H1 (cell line): ENCODE data around the gene C17orf113. TPM values are rescaled to one million over a fixed set of nuclear protein-coding genes. Genes with fewer than 3 reads are reported as not detected.

Source experiments
- CTCF ChIA-PET: fragments of 300-600 bp; sonication (Branson Sonifier 250); formaldehyde crosslinking; loops from one replicate; lab custom pipeline; 2021; ENCODE audit not compliant: partially characterized antibody; lab: Charles Lee
- POLR2A ChIA-PET: fragments of 300-600 bp; sonication (Branson Sonifier 250); formaldehyde crosslinking; loops from one replicate; lab custom pipeline; 2021; ENCODE audit warnings: inconsistent platforms; ENCODE audit not compliant: partially characterized antibody; lab: Charles Lee
- DNase-seq, 2 experiments: peaks; one replicate each; pipeline versions ENCODE4 v3.0.0 to v3.0.0-alpha.2; 2010 to 2022; ENCODE audit warnings: low spot score in 2 of 2, low read depth in 1 of 2, mixed read lengths in 1 of 2
- FAIRE-seq: peaks from 2 replicates; lab custom pipeline; 2011; peaks lifted over from hg19 to GRCh38; lab: Jason Lieb, UNC
- H2AFZ ChIP-seq: 2 replicates; pipeline ENCODE4 v1.8.1; 2012; ENCODE audit warnings: low read length, inconsistent platforms
- H2AK5ac ChIP-seq: 2 replicates; pipeline ENCODE4 v1.6.1; 2013; ENCODE audit warnings: low read depth, low read length
- H2BK120ac ChIP-seq: replicated peaks from 2 replicates; pipeline ENCODE3; 2013; ENCODE audit warnings: low read depth, low read length, inconsistent platforms
- H2BK12ac ChIP-seq: 2 replicates; pipeline ENCODE4 v1.6.1; 2013; ENCODE audit warnings: low read depth, low read length
- H2BK15ac ChIP-seq: 2 replicates; pipeline ENCODE4 v1.6.1; 2013; ENCODE audit warnings: low read length
- H2BK20ac ChIP-seq: 2 replicates; pipeline ENCODE4 v1.6.1; 2013; ENCODE audit warnings: low read length
- H2BK5ac ChIP-seq: 2 replicates; pipeline ENCODE4 v1.6.1; 2013; ENCODE audit warnings: low read depth, low read length
- H3K14ac ChIP-seq: 2 replicates; pipeline ENCODE4 v1.6.1; 2013; ENCODE audit warnings: inconsistent platforms; ENCODE audit not compliant: insufficient read length
- H3K18ac ChIP-seq: 2 replicates; pipeline ENCODE4 v1.6.1; 2013; ENCODE audit warnings: low read length; ENCODE audit errors: extremely low read depth
- H3K23ac ChIP-seq: 2 replicates; pipeline ENCODE4 v1.6.1; 2013; ENCODE audit warnings: inconsistent platforms; ENCODE audit not compliant: insufficient read length
- H3K23me2 ChIP-seq: 2 replicates; pipeline ENCODE4 v1.6.1; 2013; ENCODE audit warnings: low read depth, low read length
- H3K27ac ChIP-seq: 2 replicates; pipeline ENCODE4 v1.6.1; 2011; ENCODE audit warnings: low read depth, low read length, inconsistent platforms
- H3K27me3 ChIP-seq, 4 experiments: replicated peaks in 1 of 4; 1 replicate in 1 of 4; 2 replicates in 3 of 4; pipeline versions ENCODE4 v1.6.1 to v1.8.1; 2011 to 2013; ENCODE audit warnings: low read length in 3 of 4, mild to moderate bottlenecking in 3 of 4, inconsistent platforms in 2 of 4, mixed read lengths in 2 of 4, moderate library complexity in 1 of 4; ENCODE audit not compliant: control insufficient read depth in 3 of 4, insufficient read depth in 3 of 4; ENCODE audit errors: extremely low read depth in 1 of 4
- H3K36me3 ChIP-seq, 4 experiments: 2 replicates each; pipeline versions ENCODE4 v1.6.1 to v1.8.1; 2011 to 2013; ENCODE audit warnings: mild to moderate bottlenecking in 4 of 4, low read length in 3 of 4, moderate library complexity in 2 of 4, control low read depth in 1 of 4, inconsistent platforms in 1 of 4; ENCODE audit not compliant: insufficient read depth in 4 of 4, control insufficient read depth in 2 of 4
- H3K4ac ChIP-seq: replicated peaks from 2 replicates; pipeline ENCODE3; 2013; ENCODE audit warnings: low read length, low read depth, mixed read lengths, inconsistent platforms; ENCODE audit not compliant: insufficient read length
- H3K4me1 ChIP-seq, 4 experiments: replicated peaks in 1 of 4; 1 replicate in 1 of 4; 2 replicates in 3 of 4; pipeline versions ENCODE4 v1.6.1 to v1.8.1; 2011 to 2013; ENCODE audit warnings: low read length in 3 of 4, inconsistent platforms in 2 of 4, mixed read lengths in 1 of 4; ENCODE audit not compliant: insufficient read depth in 4 of 4, control insufficient read depth in 3 of 4
- H3K4me2 ChIP-seq, 2 experiments: 2 replicates each; pipeline versions ENCODE4 v1.6.1 to v1.8.1; 2011 to 2013; ENCODE audit warnings: low read depth in 2 of 2, low read length in 2 of 2, control low read depth in 1 of 2, inconsistent platforms in 1 of 2, mild to moderate bottlenecking in 1 of 2; ENCODE audit not compliant: insufficient read depth in 1 of 2
- H3K4me3 ChIP-seq, 4 experiments: fragments of 200-600, 300-600 bp in 1 of 4; sonication (generic), shearing (Covaris generic), sonication (Bioruptor Twin) in 1 of 4; 2 replicates each; pipeline versions ENCODE4 v1.5.1 to v1.8.1; 2011 to 2016; ENCODE audit warnings: low read length in 4 of 4, low read depth in 3 of 4, control low read depth in 2 of 4, inconsistent platforms in 2 of 4, mild to moderate bottlenecking in 2 of 4, mixed read lengths in 1 of 4, moderate library complexity in 1 of 4; ENCODE audit not compliant: insufficient read depth in 2 of 4; ENCODE audit errors: extremely low read depth in 1 of 4
- H3K56ac ChIP-seq: replicated peaks from 2 replicates; pipeline ENCODE3; 2013; ENCODE audit warnings: low read depth, mild to moderate bottlenecking, mixed read lengths, low read length, inconsistent platforms; ENCODE audit not compliant: insufficient read length
- H3K79me1 ChIP-seq: 2 replicates; pipeline ENCODE4 v1.6.1; 2013; ENCODE audit warnings: low read depth, low read length, control low read depth
- H3K79me2 ChIP-seq, 2 experiments: 2 replicates each; pipeline versions ENCODE4 v1.6.1 to v1.8.1; 2012 to 2013; ENCODE audit warnings: low read length in 2 of 2, mild to moderate bottlenecking in 2 of 2, inconsistent platforms in 1 of 2; ENCODE audit not compliant: insufficient read depth in 2 of 2, control insufficient read depth in 1 of 2
- H3K9ac ChIP-seq, 4 experiments: replicated peaks in 1 of 4; 1 replicate in 1 of 4; 2 replicates in 3 of 4; pipeline versions ENCODE4 v1.6.1 to v1.8.1; 2011 to 2013; ENCODE audit warnings: low read depth in 3 of 4, low read length in 3 of 4, control low read depth in 2 of 4, mild to moderate bottlenecking in 2 of 4, moderate library complexity in 2 of 4, inconsistent platforms in 1 of 4; ENCODE audit errors: extremely low read depth in 1 of 4
- H3K9me3 ChIP-seq, 2 experiments: 2 replicates each; pipeline versions ENCODE4 v1.6.1 to v1.8.1; 2012 to 2013; ENCODE audit warnings: mild to moderate bottlenecking in 2 of 2, moderate library complexity in 2 of 2, control low read depth in 1 of 2, inconsistent platforms in 1 of 2, low read depth in 1 of 2, low read length in 1 of 2, mixed read lengths in 1 of 2; ENCODE audit not compliant: insufficient read depth in 2 of 2
- H4K20me1 ChIP-seq, 2 experiments: replicated peaks in 1 of 2; 2 replicates each; pipeline versions ENCODE3 to v1.8.1; 2011 to 2013; ENCODE audit warnings: inconsistent platforms in 2 of 2, low read length in 2 of 2, mild to moderate bottlenecking in 1 of 2; ENCODE audit not compliant: insufficient read depth in 2 of 2, control insufficient read depth in 1 of 2
- H4K5ac ChIP-seq: 2 replicates; pipeline ENCODE4 v1.6.1; 2013; ENCODE audit warnings: low read length, low read depth, mixed read lengths, inconsistent platforms; ENCODE audit not compliant: insufficient read length
- H4K8ac ChIP-seq: 2 replicates; pipeline ENCODE4 v1.8.0; 2013; ENCODE audit warnings: mild to moderate bottlenecking, moderate library complexity, low read length, inconsistent platforms; ENCODE audit not compliant: insufficient read depth; ENCODE audit errors: extremely low read depth
- H4K91ac ChIP-seq: replicated peaks from 2 replicates; pipeline ENCODE3; 2013; ENCODE audit warnings: low read length, mixed read lengths, inconsistent platforms; ENCODE audit not compliant: insufficient read length
- ASH2L ChIP-seq: fragments of 200-600, 300-600 bp; sonication (generic); IDR thresholded peaks from one replicate; pipeline ENCODE4 v1.7.1; 2017; ENCODE audit warnings: low read length
- BACH1 ChIP-seq: IDR thresholded peaks from 2 replicates; pipeline ENCODE4 v1.6.1; 2012; ENCODE audit warnings: low read length, improper control_type of control experiment
- BCL11A ChIP-seq, 2 experiments: IDR thresholded peaks; one replicate each; pipeline ENCODE4 v1.6.1; 2011; ENCODE audit warnings: low read depth in 2 of 2, low read length in 2 of 2, mild to moderate bottlenecking in 2 of 2
- BRCA1 ChIP-seq: IDR thresholded peaks from 2 replicates; pipeline ENCODE4 v1.6.1; 2012; ENCODE audit warnings: low read depth, low read length, improper control_type of control experiment
- CBX5 ChIP-seq: fragments of 300-800, 300-1000 bp; sonication (generic); IDR thresholded peaks from 2 replicates; pipeline ENCODE4 v1.7.1; 2016; ENCODE audit warnings: antibody characterized with exemption, low read length, low read depth
- CHD2 ChIP-seq: IDR thresholded peaks from 2 replicates; pipeline ENCODE4 v1.6.1; 2012; ENCODE audit warnings: low read length, improper control_type of control experiment
- JUN ChIP-seq: IDR thresholded peaks from 2 replicates; pipeline ENCODE4 v1.6.1; 2011; ENCODE audit warnings: low read depth, mild to moderate bottlenecking, improper control_type of control experiment, low read length
- KDM4A ChIP-seq: IDR thresholded peaks from one replicate; pipeline ENCODE4 v1.7.1; 2012; ENCODE audit warnings: low read depth, mild to moderate bottlenecking, moderate library complexity, low read length, inconsistent platforms; ENCODE audit not compliant: severe bottlenecking
- POLR2AphosphoS5 ChIP-seq: IDR thresholded peaks from 2 replicates; pipeline ENCODE4 v1.6.1; 2011; ENCODE audit warnings: low read depth, low read length
- RAD21 ChIP-seq, 2 experiments: IDR thresholded peaks in 1 of 2; conservative IDR thresholded peaks in 1 of 2; 2 replicates each; pipeline ENCODE4 v1.6.1; 2011; ENCODE audit warnings: low read depth in 2 of 2, low read length in 2 of 2, improper control_type of control experiment in 1 of 2, inconsistent platforms in 1 of 2, mild to moderate bottlenecking in 1 of 2, moderate library complexity in 1 of 2
- RFX5 ChIP-seq: IDR thresholded peaks from 2 replicates; pipeline ENCODE4 v1.6.1; 2011; ENCODE audit warnings: low read depth, low read length, improper control_type of control experiment, borderline replicate concordance
- SIRT6 ChIP-seq: IDR thresholded peaks from one replicate; pipeline ENCODE4 v1.7.1; 2012; ENCODE audit warnings: low read length, inconsistent platforms
- SP1 ChIP-seq: IDR thresholded peaks from 2 replicates; pipeline ENCODE4 v1.6.1; 2011; ENCODE audit warnings: low read depth, low read length
- SP4 ChIP-seq: IDR thresholded peaks from 2 replicates; pipeline ENCODE4 v1.6.1; 2012; ENCODE audit warnings: low read length, inconsistent platforms
- WGBS, 2 experiments: shearing (Covaris generic) in 1 of 2; methylation state at CpG; one replicate each; pipeline versions ENCODE4 v1.1.6 to v1.1.7; 2013 to 2015; ENCODE audit warnings: low lambda C conversion rate in 2 of 2, mixed read lengths in 2 of 2, inconsistent platforms in 1 of 2, low coverage in 1 of 2, missing lambda C conversion rate in 1 of 2; ENCODE audit not compliant: insufficient replicate concordance in 2 of 2, insufficient coverage in 1 of 2, insufficient read length in 1 of 2; ENCODE audit errors: extremely low coverage in 1 of 2, missing lambda C conversion rate in 1 of 2; 5-methylcytosine and 5-hydroxymethylcytosine counted together
- polyA plus RNA-seq, 7 experiments: library from polyadenylated mRNA; depleted of rRNA in 3 of 7; stranded (reverse) in 5 of 7; unstranded in 2 of 7; fragments of >200 nt in 5 of 7; fragments of 200-250 nt in 2 of 7; gene quantifications; 1 replicate in 5 of 7; 2 replicates in 1 of 7; 4 replicates in 1 of 7; pipeline versions ENCODE4 v1.2.1 to v1.2.3, GENCODE V29; 2011 to 2013; ENCODE audit warnings: missing spikeins in 2 of 7, mixed read lengths in 2 of 7
- total RNA-seq: library from RNA; stranded (reverse); fragmentation: NEBNext Ultra II Directional; extraction: Animal tissue kit (Norgen Biotek cat#: 25700); gene quantifications from 2 replicates; pipeline ENCODE4 v1.2.1, GENCODE V29; 2021
- TF ChIP-seq, protein P1 (sequence below): IDR thresholded peaks from 2 replicates; pipeline ENCODE4 v1.6.1; 2011; ENCODE audit warnings: low read depth, mild to moderate bottlenecking, low read length; ENCODE audit not compliant: insufficient read depth

The C17orf113 gene
- total and polyA plus RNA-seq, 2 of the 8 experiments (the other 6 are each of a cell fraction or from before 2014, with no cell fraction given), result 1.0 to 1.4 TPM

DNA sequence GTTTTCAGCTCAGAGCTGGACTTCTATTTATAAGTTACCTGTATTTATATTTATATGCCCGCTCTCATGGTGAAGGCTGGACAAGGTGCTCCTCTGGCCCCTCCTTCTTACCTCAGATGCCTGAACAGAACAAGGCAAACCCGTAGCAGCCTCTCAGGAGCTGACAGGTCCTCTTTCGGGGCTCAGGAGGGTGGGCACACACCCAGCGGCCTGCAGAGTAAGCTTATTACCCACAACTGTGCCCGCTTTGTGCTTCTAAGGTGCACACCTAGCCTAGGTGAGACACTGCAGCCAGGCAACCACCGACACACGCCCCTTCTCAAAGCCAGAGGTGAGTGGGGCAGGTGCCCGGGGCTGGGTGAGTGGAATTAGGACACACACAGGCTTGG lies 25.2 kb downstream of the C17orf113 start:
- H4K91ac ChIP-seq, result no peak overlapping the region
- H2BK5ac ChIP-seq, result peak overlapping the region; percentile 16; the same call in 1 of the 2 replicates
- no peak overlapping the region for H3K18ac ChIP-seq
- H2BK12ac ChIP-seq, result no peak overlapping the region
- no peaks in the 10 kb centered on the region for H3K27me3 ChIP-seq
- POLR2A ChIA-PET, result interaction anchor here (0.9 to 6.0 kb wide), 12 partner anchors 9 to 96 kb away, joined by 3 to 51 read pairs (median 4); partner anchors contain the start of genes DHX58, DNAJC7, HSPB9 and KAT2A
- no peak overlapping the region for H2BK20ac ChIP-seq
- no peaks in the 10 kb centered on the region for H3K9me3 ChIP-seq
- no peak overlapping the region for H3K4me3 ChIP-seq
- WGBS, 2 experiments, result 74% methylated on average over 8 of the region's 8 CpGs; no CpG with 5 or more reads in 1 of the 2 experiments
- no peak for DNase-seq
- H3K9ac ChIP-seq, result no peak overlapping the region
- no peak overlapping the region for H4K8ac ChIP-seq
- H2AFZ ChIP-seq, result no peak overlapping the region
- no peak overlapping the region for H2BK15ac ChIP-seq
- no peak overlapping the region for H3K4me2 ChIP-seq
- H4K20me1 ChIP-seq, result no peaks in the 10 kb centered on the region
- peaks cover 6% of the 10 kb centered on the region; the same call in 1 of the 2 replicates for H3K23me2 ChIP-seq
- CTCF ChIA-PET, result interaction anchor here (0.8 to 38.8 kb wide), 21 partner anchors 8 to 288 kb away, joined by 3 to 1084 read pairs (median 6); partner anchors contain the start of genes DHX58, DNAJC7, HSPB9 and KAT2A
- peaks cover 7 to 14% of the 10 kb centered on the region in 2 experiments for H3K79me2 ChIP-seq
- H3K4me1 ChIP-seq, result peaks cover 2 to 16% (median 5%) of the 10 kb centered on the region in 4 experiments
- no peak overlapping the region for H2BK120ac ChIP-seq
- peaks cover 13 to 30% (median 15%) of the 10 kb centered on the region in 4 experiments; a peak in 6 of 8 replicates for H3K36me3 ChIP-seq
- no peak overlapping the region for H3K27ac ChIP-seq
- no peak for FAIRE-seq
- H4K5ac ChIP-seq, result no peak overlapping the region
- no peak overlapping the region for H3K14ac ChIP-seq
- H3K23ac ChIP-seq, result no peak overlapping the region
- H3K79me1 ChIP-seq, result 0 out of 2 replicates have a peak, but pooled peaks cover 2% of the 10 kb centered on the region
- no peak overlapping the region for H2AK5ac ChIP-seq
- no peak overlapping the region for H3K4ac ChIP-seq
- no peak overlapping the region for H3K56ac ChIP-seq
- TF ChIP-seq JUN, result no peak
- no peak for TF ChIP-seq BRCA1
- no peak for TF ChIP-seq CBX5
- TF ChIP-seq SP4, result no peak
- no peak for TF ChIP-seq RFX5
- no peak for TF ChIP-seq KDM4A
- TF ChIP-seq, protein P1, sequence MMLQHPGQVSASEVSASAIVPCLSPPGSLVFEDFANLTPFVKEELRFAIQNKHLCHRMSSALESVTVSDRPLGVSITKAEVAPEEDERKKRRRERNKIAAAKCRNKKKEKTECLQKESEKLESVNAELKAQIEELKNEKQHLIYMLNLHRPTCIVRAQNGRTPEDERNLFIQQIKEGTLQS, result no peak
- TF ChIP-seq BCL11A (IDR thresholded peaks at IDR 0.05; ENCODE audit: low read depth in 2 of 2, low read length in 2 of 2), result no peak
- no peak for TF ChIP-seq SP1
- TF ChIP-seq POLR2AphosphoS5, result no peak
- no peak for TF ChIP-seq SIRT6
- TF ChIP-seq CHD2, result no peak
- TF ChIP-seq BACH1, result no peak
- TF ChIP-seq ASH2L, result no peak
- TF ChIP-seq RAD21 (IDR thresholded peaks at IDR 0.05 in 1 of 2, conservative IDR thresholded peaks at IDR 0.05 in 1 of 2; ENCODE audit: low read depth in 2 of 2, low read length in 2 of 2), result no peak
